SH-SY5Y (cell line): Measurements from ENCODE around the gene CRAMP1.

ENCODE experiments used
- GATA2 ChIP-seq: IDR thresholded peaks from 2 replicates; pipeline ENCODE4 v1.6.1; 2011; ENCODE audit warnings: mild to moderate bottlenecking, low read depth, low read length
- GATA3 ChIP-seq: IDR thresholded peaks from 2 replicates; pipeline ENCODE4 v1.6.1; 2011; ENCODE audit warnings: low read depth, mild to moderate bottlenecking, low read length, moderate library complexity

- TF ChIP-seq GATA2 (no peak), GATA3 (no peak)
Measured at GRCh38 chr16:1602285-1602684, 9.9 kb upstream of the CRAMP1 start.
